ENCODE data around the gene RYK.

Gene RYK

DNA sequence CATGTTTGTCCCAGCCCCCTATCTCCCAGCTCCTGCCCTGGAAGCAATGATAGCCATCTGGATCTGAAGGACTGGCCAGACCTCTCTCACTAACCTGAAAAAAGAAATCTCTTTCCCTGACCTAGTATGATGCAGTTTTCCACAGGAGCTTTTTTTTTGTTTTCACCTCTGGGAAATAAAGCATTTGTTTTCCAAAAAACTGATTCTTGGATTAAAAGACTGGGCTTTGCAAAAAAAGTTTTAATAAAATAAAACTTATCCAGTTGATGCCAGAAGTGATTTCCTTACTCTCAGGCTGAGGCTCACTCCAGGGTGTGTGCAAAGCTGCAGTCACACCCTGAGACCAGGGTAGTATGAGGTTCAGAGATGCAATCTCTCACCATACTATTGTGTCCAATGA, 104.0 kb downstream of the RYK start:
- DNase-seq = no peak

DNA sequence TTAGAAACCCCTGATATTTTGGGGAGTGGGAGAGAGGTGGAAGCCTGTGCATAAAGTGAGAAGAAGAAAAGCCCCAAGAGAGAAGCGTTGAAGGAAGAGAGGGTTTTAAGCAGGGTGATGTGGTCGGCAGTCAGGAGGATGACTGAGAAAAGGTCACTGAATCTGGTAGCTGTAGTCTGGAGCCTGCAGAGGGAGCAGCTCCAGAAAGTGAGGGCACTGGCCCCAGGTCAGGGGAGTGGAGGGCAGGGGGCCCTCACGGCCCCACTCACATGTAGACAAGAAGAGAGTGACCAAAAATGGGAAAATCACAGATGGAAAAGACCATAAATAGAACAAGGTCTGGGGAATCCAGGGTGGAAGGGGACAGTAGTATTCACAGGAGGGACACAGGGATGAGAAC, 105.5 kb downstream of the RYK start:
- no peak for DNase-seq

DNA sequence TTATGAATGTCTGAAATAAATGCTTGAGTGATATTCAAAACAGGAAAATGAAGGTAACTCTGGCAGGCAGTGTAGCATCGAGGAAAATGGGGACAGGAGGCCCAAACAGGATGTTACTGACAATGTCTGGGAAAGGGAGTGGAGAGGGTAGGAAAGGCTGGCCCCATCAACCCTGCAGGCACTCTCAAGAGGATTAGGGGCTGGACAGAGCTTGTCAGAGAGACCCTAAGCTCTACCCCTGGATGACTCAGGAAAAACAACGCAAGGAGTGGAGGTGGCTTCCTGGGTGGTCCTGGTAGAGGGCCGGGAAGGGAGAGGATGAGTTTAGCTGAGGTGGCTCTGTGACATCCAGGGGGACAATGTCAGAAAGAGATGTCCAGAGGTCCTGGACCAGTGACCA, 106.0 kb downstream of the RYK start:
- DNase-seq = no peak

DNA sequence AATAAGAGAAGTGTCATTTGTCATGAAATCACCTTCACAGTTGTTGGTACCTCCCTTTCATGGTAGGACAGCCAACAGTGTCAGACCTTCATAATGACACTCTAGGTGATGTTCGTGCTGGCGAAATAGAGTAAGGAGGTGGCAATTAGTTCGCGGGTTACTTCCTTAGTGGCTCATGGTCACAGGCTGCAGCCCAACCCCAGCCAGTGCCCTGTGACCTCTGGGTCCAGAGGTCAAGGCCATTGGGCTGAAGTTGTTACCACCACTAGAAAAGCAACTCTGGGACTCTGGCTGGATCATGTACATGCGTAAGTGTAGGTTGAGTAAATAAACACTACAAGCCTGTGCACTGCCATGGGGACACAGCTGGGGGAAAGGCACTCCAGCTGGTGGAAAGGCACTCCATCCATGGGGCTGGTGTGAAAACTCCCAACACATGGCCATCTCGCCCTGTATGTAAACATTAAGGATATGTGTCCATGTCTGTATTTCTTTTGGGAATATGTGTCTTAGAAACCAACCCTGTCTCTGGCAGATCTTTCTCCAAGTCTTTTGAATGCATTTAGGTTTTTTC, 106.7 kb downstream of the RYK start:
- no peak for DNase-seq

GRCh38 chr3:134136604-134137003, 114.1 kb downstream of the RYK start:
- no peak for DNase-seq

GRCh38 chr3:134134698-134135415, 115.8 kb downstream of the RYK start:
- DNase-seq = no peak

- DNase-seq = no peak
Observed at GRCh38 chr3:134134240-134134639, 116.4 kb downstream of the RYK start.

- no peak for DNase-seq
Observed at GRCh38 chr3:134132961-134133360, 117.7 kb downstream of the RYK start.

- DNase-seq = no peak
Observed at GRCh38 chr3:134126153-134126552, 124.5 kb downstream of the RYK start.

- no peak for DNase-seq
Observed at GRCh38 chr3:134114726-134115125, 135.9 kb downstream of the RYK start.

GRCh38 chr3:134111616-134112015, 139.0 kb downstream of the RYK start:
- peak; percentile 1 for DNase-seq

DNA sequence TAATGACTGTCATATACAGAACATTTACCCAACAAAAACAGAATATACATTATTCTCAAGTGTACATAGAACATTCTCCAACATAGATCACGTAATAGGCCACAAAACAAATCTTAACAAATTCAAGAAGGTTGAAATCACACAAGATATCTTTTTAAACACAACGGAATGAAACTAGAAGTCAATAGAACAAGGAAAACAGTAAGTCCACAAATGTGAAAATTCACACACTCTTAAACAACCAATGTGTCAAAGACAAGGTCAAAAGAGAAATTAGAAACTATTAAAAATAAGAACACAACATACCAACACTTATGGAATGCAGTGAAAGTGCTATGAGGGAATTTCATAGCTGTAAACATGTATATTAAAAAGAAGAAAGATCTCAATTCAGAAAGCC, 139.7 kb downstream of the RYK start:
- DNase-seq = no peak
